Stimulated activated naive CD4-positive, alpha-beta T cell treated with Interleukin-2 at 50 U/mL for 16 hours (primary cell): ENCODE results near the gene RNLS.

Source experiments
- DNase-seq: peaks from one replicate; lab custom pipeline; 2025; lab: John Stamatoyannopoulos, UW

RNLS gene

DNA sequence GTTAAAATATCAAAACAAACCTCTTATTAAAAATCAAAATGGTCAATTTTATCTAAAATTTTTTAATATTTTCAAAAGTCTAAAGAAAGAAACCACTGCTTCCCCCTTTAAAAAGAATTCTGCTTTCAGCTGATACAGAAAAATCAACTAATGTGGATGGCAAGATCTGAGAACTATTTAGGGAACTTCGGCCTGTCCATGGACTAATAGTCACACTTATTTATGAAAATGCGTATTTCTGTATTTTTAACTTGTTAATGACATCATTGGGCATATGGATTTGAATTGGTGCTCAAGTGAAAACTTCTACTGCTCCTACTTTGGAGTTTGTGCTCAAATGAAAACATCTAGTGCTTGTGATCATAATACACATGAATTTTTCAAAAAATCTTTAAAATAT lies 31.9 kb downstream of the RNLS start:
- no peak for DNase-seq

DNA sequence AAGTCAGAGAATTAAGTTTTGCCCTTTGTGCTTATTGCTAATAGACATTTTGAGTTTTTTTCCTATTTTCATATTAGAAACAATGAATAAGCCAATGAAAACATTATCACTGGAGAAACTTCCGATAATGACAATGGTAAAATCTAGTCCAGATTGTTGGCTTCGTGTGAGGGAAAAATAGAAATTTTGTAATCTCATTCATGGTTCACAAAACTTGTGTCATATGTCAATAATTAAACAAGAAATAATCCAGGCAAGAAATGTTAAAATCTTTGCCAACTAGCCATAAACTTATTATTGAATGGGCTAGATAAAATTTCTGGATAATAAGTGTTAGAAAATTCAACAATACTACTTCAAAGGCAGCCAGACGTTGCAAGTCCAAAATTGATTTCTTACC lies 36.6 kb downstream of the RNLS start:
- no peak for DNase-seq

DNA sequence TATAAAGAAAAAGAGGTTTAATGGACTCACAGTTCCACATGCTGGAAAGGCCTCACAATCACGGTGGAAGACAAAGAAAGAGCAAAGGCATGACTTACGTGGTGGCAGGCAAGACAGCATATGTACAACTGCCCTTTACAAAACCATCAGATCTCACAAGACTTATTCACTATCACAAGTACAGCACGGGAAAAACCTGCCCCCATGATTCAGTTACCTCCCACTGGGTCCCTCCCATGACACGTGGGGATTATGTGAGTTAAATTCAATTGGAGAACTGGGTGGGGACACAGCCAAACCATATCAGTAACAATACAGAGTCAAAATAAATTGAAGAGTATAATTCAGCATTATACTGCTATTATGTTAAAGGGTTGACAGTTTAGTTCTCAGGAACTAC lies 37.8 kb downstream of the RNLS start:
- no peak for DNase-seq

DNA sequence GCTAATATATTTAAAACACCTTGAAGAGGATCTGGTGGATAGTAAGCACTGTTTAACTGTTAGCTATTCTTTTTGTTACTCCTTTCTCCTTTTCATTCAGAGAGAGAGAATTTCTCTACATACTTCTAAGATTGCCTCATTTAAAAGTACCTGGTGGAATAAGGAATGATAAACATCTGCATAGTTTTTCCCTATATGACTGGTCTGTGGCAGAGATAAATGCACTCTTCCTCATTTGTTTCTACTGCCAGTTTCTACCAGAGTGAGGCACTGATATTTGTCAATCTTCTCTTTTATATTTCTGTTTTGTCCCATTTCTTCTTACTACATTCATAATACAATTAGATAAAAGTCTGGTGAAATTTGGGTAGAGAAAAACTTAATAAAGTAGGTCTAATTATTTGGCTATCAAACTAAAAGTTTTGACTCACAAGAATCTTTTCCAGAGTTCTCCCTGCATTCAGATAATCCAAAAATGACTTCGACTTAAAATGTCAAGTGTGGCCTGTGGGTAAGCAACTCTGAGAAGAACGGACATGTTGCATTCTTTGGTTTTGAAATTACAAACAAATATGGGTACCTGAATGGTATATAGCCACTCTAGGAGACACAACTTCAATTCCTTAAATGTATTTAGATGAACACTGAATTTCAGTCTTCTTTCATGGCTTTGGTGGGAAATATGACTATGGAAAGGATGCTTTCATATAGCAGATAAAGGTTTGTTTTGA lies 38.8 kb downstream of the RNLS start:
- no peak for DNase-seq

DNA sequence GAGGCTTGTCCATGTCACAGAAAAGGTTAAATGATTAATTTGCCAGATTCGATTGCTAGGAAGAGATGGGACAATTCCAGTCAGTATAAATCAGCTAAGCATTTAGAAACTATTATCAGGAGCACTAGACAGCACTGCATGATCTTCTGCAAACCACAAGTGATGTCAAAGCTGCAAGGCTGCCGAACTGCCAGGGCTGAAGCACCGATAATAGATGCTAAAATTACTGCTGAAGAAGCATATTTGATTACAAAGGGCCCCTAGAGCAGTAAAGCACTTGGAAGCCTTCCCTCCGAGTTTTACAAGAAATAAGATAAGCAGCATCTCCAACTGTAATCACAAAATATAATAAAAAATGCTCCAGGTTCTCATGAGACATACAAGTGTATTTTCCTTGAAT lies 40.6 kb downstream of the RNLS start:
- DNase-seq = no peak

DNA sequence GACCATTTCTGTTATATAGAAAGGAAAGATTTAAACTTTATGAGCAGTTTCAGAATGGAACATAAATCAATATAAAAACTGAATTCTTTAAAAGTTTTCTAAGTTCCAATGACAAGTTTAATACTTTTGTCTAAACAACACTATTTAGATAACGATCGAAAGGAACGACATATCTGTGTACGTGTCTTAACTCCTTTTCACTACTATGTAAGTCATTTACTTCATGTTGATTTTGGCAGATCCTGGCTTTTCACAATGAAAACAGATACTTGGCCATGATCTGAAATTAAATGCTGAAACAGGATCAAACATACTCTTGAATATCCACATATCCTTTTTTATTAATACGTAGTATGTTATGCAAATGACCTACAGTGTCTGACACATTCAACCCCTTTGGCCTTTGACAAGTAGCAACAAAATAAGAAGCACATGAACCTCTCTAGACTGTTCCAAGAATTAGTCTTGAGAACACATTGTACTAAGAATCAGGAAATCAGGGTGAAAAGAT lies 41.9 kb downstream of the RNLS start:
- DNase-seq = no peak

DNA sequence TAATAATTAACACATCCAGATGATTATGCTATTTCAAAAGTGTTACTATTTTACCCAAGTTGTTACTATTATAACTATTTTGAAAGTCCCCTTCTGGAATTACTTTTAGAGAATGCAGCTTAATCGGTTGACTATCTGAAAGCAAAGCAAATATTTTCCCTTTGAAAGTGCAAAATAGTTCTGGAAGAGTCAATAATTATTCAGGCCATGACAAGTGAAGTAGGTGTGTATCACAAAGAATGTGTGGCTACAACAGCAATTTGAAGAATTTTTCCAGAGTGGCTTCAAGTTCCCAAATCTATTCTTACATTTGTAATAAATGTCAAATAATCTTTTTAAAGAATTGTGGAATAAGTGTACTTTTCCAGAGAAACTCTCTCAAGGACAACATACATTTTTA lies 42.8 kb downstream of the RNLS start:
- no peak for DNase-seq

DNA sequence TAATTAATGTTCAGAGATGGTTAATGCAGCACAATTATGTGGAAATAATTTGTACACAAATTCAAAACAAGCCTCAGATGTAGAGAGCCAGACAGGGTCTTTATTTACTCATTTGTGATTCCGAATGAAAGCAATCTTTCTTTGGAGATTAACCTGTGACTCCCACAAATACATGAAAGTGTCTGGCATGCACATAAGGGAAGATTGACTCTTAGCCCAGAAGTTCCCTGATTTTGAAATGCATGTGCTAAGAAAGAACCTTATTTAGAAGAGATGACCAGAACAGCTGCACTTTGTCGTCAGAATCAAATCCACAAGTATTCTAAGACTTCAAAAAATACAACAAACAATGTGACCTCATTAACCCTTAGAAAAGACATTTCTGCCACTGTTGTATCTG lies 45.1 kb downstream of the RNLS start:
- DNase-seq = no peak

DNA sequence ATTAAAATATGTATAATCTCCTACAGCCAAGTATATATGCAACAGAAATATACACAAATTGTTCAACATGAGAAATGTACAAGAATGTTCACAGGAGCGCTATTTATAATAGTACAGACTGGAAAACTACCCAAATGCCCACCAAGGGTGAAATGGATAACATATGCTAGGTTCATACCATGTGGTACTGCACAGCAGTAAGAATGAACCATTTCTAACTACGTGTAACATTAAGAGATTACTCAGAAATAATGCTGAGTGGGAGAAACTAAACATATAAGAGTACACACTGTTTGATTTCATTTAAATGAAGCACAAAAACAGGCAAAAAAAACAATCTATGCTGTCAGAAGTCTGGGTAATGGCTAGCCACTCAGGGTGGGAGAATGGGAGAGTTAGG lies 45.8 kb downstream of the RNLS start:
- DNase-seq = no peak

DNA sequence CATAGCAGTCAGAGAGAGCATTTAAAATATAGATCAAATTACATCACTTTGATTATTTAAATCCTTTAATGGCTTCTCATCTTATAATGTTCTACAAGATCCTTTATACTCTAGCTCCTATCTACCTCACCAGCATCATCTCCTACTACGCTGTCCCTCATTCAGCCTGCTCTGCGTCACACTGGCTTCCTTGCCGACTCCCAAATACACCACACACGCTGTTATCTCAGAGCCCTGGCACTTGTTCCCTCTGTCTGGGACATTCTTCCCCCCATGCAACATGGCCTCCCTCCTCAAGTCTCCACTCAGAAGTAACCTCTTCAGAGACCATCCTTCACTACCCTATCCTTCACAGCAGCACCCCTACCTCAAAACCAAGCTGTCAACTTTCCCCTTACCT lies 46.7 kb downstream of the RNLS start:
- DNase-seq = no peak

DNA sequence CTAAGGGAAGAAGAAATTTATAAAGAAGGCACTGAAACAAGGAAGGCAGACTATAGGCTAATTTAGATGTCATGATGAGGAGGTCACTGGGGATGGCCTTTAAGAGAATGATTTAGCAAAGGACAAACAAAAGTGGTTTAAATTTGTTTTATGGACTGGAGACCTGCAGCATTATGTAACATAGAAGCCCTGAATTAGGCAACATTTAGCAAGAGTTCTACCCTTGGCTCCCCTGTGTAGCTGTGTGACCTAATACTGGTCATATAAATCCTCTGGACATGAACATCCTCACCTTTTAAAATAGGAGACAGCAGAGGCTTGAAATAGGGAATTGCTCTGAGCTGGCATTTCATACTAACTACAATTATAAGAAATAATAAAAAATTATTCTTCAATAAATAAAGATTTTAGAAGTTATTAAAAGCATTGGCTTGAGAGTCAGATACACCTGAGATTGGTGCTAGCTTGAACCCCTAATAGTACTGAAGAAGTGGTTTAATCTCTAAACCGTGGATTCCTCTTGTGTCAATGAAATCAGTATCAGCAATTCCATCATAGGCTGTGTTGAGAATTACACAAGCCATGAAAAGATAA lies 48.9 kb downstream of the RNLS start:
- no peak for DNase-seq

DNA sequence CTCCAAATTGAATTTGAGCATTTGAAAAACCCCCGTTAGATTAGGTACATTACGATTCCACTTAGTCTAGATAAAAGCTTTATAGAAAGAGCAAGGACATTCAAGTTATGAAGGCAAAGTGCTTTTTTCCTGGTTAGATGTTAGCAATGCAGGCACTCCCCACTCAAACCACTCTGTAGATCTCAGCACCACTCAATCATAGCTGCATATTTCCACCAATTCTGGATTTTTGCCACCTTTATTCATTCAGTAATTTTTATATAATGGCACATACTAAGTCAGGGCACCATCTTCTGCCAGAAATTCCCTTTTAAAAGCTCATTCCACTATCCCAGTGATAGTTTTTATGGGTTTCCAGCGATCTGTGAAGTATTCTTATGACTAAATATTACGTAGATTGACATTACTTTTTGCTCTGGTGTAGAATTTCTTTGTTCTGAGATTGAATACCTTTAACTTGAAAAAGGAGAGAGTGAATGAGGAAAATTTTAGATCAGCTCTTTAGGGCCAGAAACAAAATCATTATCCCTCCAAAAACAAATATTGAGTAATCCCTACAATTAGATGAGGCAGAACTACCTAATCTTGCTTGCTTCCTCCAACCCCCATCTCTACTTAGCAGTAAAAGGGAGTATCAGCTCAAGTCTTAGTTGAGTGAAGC lies 51.6 kb downstream of the RNLS start:
- DNase-seq = no peak

DNA sequence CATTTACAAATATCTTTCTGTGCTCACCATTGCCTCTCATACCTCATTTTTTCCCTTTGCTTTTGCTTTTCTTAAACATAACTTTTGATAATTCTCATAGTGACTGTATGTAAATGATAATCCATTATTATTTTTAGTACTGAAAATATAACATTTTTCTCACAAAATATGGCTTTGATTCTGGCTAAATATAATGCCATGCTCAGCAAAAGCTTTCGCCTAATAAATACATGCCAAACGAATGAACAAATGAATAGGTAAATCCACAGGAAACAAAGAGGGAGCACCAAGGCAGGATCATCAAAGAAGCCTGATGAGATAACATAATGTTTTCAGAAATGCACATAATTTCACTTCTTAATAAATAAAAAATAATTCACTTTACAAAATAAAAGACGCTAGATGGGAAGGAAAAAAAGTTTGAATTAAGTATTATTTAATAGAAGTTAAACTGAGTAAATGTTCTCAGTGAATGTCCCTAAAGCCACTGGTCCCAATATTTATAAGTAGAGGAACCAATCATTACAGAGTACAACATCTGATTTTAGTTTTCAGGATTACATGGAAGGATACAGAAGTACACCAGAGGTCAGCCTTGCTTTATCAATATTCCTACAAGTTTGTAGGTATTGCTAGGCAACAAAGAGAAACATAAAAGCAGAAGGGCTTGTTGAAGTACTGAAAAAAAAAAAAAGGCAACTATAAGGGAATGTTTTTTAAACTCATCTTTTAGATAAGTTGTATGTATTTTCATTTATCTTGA lies 52.3 kb downstream of the RNLS start:
- DNase-seq = no peak

DNA sequence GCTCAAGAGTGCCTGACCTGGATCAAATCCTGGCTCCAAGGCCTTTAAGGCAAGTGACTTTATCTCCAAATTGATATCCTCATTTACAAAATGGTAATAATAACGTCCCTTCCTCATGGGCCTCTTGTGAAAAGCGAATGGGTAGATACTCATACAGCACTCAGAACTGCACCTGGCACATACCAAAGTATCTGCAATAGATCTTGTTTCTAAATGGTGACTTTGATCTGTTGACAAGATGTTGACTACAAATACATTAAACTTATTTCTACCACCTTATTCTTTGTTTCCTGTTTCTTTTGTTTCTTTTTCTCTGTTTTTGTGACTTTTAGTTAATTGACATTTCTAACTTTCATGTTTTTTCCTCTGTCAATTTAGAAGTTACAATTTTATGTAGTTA lies 53.0 kb downstream of the RNLS start:
- DNase-seq = no peak

DNA sequence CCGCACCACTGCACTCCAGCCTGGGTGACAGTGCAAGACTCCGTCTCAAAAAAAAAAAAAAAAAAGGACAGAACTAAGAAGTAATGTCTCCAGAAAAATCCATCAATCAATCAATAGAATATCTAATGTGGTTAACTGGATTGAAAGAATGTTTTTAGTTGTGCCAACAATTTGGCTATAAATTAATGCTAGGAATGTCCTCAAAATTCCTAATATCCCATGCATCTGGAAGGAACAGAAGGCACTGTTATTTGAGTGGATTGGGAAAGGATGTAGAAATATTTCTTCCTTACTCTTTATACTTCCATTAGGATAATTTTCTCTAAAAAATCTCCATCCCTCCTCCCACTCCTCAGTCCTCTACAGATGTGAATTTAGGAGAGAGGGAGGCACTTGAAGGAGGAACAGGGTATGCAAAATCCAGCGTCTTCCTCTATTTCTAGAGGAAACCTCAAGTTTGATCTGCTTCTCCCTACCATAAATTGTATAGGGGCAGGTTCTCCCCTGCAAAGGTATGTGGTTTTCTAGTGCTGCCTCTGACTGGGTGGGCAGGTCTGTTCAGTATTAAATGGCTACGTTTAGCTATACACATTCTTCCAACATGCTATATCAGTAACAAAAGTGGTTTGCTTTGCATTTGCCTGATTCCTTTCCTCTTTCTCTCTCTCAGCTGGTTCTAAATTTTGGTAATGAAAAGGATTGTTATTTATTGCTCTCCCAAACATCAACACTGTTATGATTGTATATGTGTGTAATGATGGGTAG lies 54.1 kb downstream of the RNLS start:
- no peak for DNase-seq

DNA sequence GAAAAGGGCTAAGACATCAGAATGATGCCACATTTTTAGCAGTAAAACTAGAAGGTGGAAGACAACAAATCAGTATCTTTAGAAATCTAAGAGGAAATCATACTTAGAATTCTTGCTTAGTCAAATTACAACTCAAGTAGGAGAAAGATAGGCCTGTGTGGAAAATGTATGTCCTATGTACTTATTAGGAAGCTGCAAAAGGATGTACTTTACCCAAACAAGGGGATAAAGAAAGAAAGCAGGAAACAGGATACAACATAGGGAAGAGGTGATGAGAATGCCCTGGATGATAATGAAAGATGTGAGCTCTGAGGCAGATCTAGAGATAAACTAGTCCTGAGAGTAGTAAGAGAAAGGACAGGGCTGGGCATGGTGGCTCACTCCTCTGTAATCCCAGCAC lies 54.9 kb downstream of the RNLS start:
- DNase-seq = no peak

DNA sequence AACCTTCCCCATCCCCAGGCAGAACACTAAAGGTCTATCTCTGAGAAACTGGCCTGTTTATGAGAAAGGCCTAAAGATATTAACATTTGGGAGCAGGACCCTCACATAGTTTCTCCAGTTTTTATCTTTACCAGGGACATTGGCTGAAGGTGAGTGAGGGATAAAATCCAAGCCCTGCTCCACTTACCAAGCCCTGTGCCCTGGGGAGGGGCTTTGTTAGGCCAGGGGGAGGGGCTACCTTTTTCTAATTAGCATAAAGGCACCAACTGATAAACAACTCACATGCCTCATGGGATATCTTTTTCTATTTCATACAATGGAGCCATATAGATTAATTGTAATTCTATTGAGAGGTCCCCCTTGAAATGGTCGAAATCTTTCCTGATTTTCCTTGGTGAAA lies 55.9 kb downstream of the RNLS start:
- no peak for DNase-seq

DNA sequence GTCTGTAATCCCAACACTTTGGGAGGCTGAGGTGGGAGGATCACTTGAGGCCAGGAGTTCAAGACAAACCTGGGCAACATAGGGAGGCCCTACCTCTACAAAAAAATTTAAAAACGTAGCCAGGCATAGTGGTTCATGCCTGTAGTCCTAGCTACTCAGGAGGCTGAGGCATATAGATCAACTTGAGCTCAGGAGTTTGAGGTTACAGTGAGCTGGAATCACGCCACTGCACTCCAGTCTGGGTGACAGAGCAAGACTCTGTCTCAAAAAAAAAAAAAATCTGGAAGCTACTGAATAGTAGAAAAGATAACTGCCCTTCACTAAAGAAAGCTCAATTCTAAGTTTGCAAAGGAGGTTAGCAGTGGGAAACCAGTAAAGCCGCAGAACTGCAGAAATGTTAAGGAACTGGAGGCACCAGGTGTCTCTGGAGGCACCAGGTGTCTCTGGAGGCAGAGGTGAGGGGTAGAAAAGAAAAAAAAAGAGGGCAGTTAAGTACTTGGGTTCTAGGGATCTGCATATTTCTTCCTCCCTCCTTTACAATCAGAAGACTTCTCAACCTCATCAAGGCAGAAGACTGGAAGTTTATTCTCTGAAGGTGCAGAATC lies 56.5 kb downstream of the RNLS start:
- no peak for DNase-seq

DNA sequence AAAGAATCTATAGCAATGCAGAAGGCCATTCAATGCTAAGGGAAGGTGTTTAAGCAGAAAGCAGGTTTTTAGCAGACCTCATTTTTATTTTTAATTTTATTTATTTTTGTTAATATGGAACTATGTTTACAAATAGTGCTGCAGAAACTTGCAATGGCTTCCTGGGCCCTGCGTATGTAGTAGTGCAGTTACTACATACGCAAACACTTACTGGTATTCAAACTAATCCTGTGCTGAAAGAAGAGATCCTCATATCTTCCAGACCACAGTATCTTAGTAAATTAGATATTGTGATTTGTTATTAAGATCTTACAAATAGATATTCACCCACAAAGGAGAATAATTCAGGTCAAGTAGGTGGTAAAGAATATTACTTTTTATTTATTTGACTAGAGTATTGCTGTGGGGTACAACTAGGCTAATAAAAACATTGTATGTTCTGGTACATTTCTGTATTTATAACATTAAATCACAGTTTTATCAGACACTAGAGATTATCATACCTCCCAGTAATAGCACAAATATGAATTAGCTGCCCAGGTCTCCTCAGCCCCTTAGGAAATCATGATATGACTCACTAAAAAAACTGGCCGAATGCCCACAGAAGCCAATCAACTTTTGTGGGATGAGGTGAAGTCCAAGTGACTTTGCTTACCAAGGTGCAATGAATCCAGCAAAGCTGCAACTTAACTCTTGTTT lies 57.6 kb downstream of the RNLS start:
- DNase-seq = no peak

DNA sequence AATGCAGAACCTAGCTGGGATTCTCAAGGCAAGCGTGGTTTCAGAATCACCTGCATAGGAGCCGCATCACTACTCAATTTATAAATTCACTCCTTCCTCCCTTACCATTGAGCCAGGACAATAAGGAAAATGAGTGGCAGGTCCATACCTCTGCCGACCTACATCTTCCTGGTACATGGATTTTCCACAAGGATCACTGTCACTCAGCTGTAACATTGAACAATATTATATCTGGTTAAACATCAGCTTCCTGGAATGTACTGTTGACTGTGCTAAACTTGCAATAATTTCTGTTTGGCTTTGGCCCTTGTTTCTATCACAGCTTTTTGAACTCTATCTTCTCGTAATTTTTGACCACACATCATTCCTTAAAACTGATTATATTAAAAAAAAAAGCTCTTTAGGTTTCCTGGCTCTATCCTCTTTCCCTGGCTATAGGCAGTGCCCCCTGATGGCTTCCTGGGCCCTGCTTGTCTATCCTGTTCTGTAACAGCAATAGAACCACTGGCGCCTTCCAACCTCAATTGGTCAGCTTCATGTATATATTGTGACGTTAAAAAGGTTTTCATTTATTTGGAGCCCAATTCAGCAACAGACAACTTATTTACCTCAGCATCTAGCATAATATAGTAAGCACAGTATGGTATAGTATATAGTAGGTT lies 59.2 kb downstream of the RNLS start:
- no peak for DNase-seq
